WTC11 (cell line): Measurements from ENCODE around the gene SDK2. TPM values are rescaled to one million over a fixed set of nuclear protein-coding genes. Genes with fewer than 3 reads are reported as not detected.
A peak's percentile ranks its signal among the peaks of the same experiment; 100 is the strongest.

ENCODE experiments used
- ATAC-seq: fragments of 200-7000 bp; cut with Tn5 transposase; 2 replicates; pipeline ENCODE4 v1.10.0; 2021; ENCODE audit warnings: mild to moderate bottlenecking, moderate library complexity
- CTCF ChIA-PET: fragments of 300-600 bp; sonication (Branson Sonifier 250); formaldehyde crosslinking; loops from one replicate; lab custom pipeline; 2021; ENCODE audit warnings: antibody characterized with exemption; lab: Charles Lee
- POLR2A ChIA-PET: fragments of 350-600 bp; sonication (Branson Sonifier 250); formaldehyde crosslinking; loops from one replicate; lab custom pipeline; 2021; ENCODE audit warnings: antibody characterized with exemption; lab: Charles Lee
- DNase-seq: peaks from one replicate; pipeline ENCODE4 v3.0.0; 2021; ENCODE audit warnings: low spot score
- H3K27ac Mint-ChIP-seq: 2 replicates; pipeline ENCODE4 v1.8.0; 2021; ENCODE audit warnings: mixed read lengths
- H3K27me3 Mint-ChIP-seq: 2 replicates; pipeline ENCODE4 v1.8.0; 2021; ENCODE audit warnings: low read depth, mild to moderate bottlenecking, moderate library complexity, mixed read lengths
- H3K36me3 Mint-ChIP-seq: 2 replicates; pipeline ENCODE4 v1.8.0; 2021; ENCODE audit warnings: mixed read lengths
- H3K4me1 Mint-ChIP-seq: 2 replicates; pipeline ENCODE4 v1.8.0; 2022; ENCODE audit warnings: mixed read lengths
- H3K4me3 Mint-ChIP-seq: 2 replicates; pipeline ENCODE4 v1.8.0; 2021; ENCODE audit warnings: mild to moderate bottlenecking, moderate library complexity, mixed read lengths
- H3K9me3 Mint-ChIP-seq: 2 replicates; pipeline ENCODE4 v1.8.0; 2021; ENCODE audit warnings: mixed read lengths
- ATF1 ChIP-seq: sonication (generic); formaldehyde crosslinking; IDR thresholded peaks from 2 replicates; pipeline ENCODE4 v1.8.1; 2023; ENCODE audit warnings: mild to moderate bottlenecking, moderate library complexity, missing genetic modification reagents
- CBFB ChIP-seq: sonication (generic); formaldehyde crosslinking; IDR thresholded peaks from 2 replicates; pipeline ENCODE4 v1.8.1; 2022; ENCODE audit warnings: mild to moderate bottlenecking, low read depth, missing genetic modification reagents
- CREB1 ChIP-seq: sonication (generic); formaldehyde crosslinking; IDR thresholded peaks from 2 replicates; pipeline ENCODE4 v1.8.0; 2023; ENCODE audit warnings: mild to moderate bottlenecking, missing genetic modification reagents
- EMX1 ChIP-seq: fragments of 250-450 bp; sonication (Bioruptor Pico); IDR thresholded peaks from 2 replicates; pipeline ENCODE4 v1.8.0; 2021; ENCODE audit warnings: mild to moderate bottlenecking
- FOXK1 ChIP-seq: sonication (generic); formaldehyde crosslinking; IDR thresholded peaks from 2 replicates; pipeline ENCODE4 v1.8.0; 2022; ENCODE audit warnings: mild to moderate bottlenecking, moderate library complexity, missing genetic modification reagents
- NFYB ChIP-seq: sonication (generic); formaldehyde crosslinking; conservative IDR thresholded peaks from 2 replicates; pipeline ENCODE4 v1.8.0; 2022; ENCODE audit warnings: low read depth, missing genetic modification reagents
- NR1H2 ChIP-seq: sonication (generic); formaldehyde crosslinking; IDR thresholded peaks from 2 replicates; pipeline ENCODE4 v1.9.0; 2021; ENCODE audit warnings: mild to moderate bottlenecking, moderate library complexity, missing genetic modification reagents
- OVOL2 ChIP-seq: fragments of 250-450 bp; sonication (Bioruptor Pico); IDR thresholded peaks from 2 replicates; pipeline ENCODE4 v1.9.0; 2021; ENCODE audit warnings: mild to moderate bottlenecking, borderline replicate concordance
- SMAD4 ChIP-seq: sonication (generic); formaldehyde crosslinking; IDR thresholded peaks from 2 replicates; pipeline ENCODE4 v1.8.0; 2022; ENCODE audit warnings: mild to moderate bottlenecking, missing genetic modification reagents
- ZNF138 ChIP-seq: sonication (generic); formaldehyde crosslinking; conservative IDR thresholded peaks from 2 replicates; pipeline ENCODE4 v1.8.1; 2022; ENCODE audit warnings: mild to moderate bottlenecking, moderate library complexity, missing genetic modification reagents
- ZNF396 ChIP-seq: fragments of 250-450 bp; sonication (Bioruptor Pico); IDR thresholded peaks from 2 replicates; pipeline ENCODE4 v1.8.0; 2021; ENCODE audit warnings: mild to moderate bottlenecking, moderate library complexity, borderline replicate concordance
- total RNA-seq: library from RNA; stranded (reverse); gene quantifications from 3 replicates; pipeline ENCODE4 v1.2.3, GENCODE V29; 2021
- TF ChIP-seq, protein P1 (sequence below): sonication (generic); formaldehyde crosslinking; IDR thresholded peaks from 2 replicates; pipeline ENCODE4 v1.8.1; 2023; ENCODE audit warnings: mild to moderate bottlenecking, moderate library complexity, missing genetic modification reagents
- TF ChIP-seq, protein P2 (sequence below): sonication (generic); formaldehyde crosslinking; IDR thresholded peaks from 2 replicates; pipeline ENCODE4 v1.8.1; 2023; ENCODE audit warnings: mild to moderate bottlenecking, missing genetic modification reagents, borderline replicate concordance
- TF ChIP-seq, protein P3 (sequence below): sonication (generic); formaldehyde crosslinking; IDR thresholded peaks from 2 replicates; pipeline ENCODE4 v1.8.0; 2022; ENCODE audit warnings: missing genetic modification reagents
- TF ChIP-seq, protein P4 (sequence below): fragments of 250-450 bp; sonication (Bioruptor Pico); IDR thresholded peaks from 2 replicates; pipeline ENCODE4 v1.9.0; 2021; ENCODE audit warnings: mild to moderate bottlenecking, borderline replicate concordance
- TF ChIP-seq, protein P5 (sequence below): fragments of 250-450 bp; sonication (Bioruptor Pico); conservative IDR thresholded peaks from 2 replicates; pipeline ENCODE4 v1.9.0; 2021; ENCODE audit warnings: mild to moderate bottlenecking

The SDK2 gene
- total RNA-seq, 1 experiment from 2014 or later, result 14.8 TPM

DNA sequence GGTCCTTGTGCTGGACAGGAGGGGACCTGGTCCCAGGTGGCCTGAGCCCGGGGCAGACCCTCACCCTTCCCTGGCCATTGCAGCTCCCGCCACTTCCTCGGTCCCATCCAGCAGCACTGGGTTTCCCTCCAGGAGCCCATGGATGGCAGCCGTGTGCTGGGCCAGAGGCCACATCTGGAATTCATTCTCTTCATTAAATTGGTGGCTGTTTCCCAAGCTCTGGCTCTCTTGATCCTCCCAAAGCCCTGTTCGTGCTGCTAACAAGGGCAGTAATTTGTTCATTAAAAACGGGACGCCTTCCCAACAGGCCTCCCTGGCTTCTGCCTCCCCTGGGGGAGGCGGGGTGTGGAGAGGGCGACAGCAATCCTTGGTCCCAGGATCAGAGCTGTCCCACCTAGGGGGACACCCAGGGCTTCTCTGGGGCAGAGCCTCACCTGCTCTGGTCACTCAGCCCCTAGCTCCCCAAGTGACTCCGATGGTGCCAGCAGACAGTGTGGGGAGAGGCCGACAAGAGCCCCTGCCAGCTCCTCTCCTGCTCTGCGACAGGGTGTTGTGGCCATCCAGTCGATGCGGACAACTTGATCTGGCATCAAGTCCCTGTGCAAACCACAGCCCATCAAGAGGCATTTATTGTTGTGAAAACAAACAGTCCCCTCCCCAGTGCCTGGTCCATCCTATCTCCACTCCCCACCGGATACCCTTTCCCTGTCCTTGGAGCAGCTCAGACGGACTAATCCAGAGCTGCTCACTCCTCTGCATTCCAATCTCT lies 44.0 kb downstream of the SDK2 start:
- H3K27ac Mint-ChIP-seq, result peak overlapping the region; percentile 45; the same call in 1 of the 2 replicates
- H3K27me3 Mint-ChIP-seq, result no peaks in the 10 kb centered on the region
- ChIA-PET CTCF (interaction anchor here (0.8 to 1.0 kb wide), 3 partner anchors 14 to 121 kb away, joined by 3 read pairs; no protein-coding TSS in a partner anchor), POLR2A (no interaction called here)
- H3K36me3 Mint-ChIP-seq, result no peaks in the 10 kb centered on the region
- no peak for ATAC-seq
- H3K9me3 Mint-ChIP-seq, result no peaks in the 10 kb centered on the region
- peaks cover 16% of the 10 kb centered on the region for H3K4me1 Mint-ChIP-seq
- TF ChIP-seq ATF1 (CRISPR knock-in tag) (no peak), ZNF138 (CRISPR knock-in tag) (no peak)
- no peak for DNase-seq
- no peak overlapping the region for H3K4me3 Mint-ChIP-seq

DNA sequence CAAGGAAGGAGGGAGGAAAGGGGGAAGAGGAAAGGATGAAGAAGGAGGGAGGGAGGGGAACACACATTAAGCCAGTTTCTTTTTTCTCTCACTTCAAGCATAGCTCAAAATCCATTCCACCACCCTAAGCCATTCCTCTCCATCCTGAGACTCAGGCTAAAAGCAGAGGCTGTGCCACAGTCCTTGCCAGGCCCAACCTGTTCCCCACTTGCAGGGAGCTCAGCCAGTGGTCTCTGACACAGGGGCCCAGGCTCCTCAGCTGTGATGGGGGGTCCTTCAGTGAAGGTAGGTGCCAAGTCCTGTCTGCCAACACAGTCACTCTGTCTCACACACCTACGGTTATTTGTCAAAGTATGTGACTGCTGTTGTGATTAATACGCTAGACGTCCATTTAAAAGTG lies 44.6 kb downstream of the SDK2 start:
- Mint-ChIP-seq H3K27ac (no peak overlapping the region), H3K9me3 (no peaks in the 10 kb centered on the region), H3K27me3 (no peaks in the 10 kb centered on the region), H3K4me1 (peaks cover 9% of the 10 kb centered on the region), H3K4me3 (no peak overlapping the region), H3K36me3 (no peaks in the 10 kb centered on the region)
- ATAC-seq (no peak), DNase-seq (no peak)
- ChIA-PET CTCF (interaction anchor here (1.0 kb wide), 1 partner anchor 14 kb away, joined by 3 read pairs; no protein-coding TSS in a partner anchor), POLR2A (no interaction called here)
- TF ChIP-seq, protein P1, sequence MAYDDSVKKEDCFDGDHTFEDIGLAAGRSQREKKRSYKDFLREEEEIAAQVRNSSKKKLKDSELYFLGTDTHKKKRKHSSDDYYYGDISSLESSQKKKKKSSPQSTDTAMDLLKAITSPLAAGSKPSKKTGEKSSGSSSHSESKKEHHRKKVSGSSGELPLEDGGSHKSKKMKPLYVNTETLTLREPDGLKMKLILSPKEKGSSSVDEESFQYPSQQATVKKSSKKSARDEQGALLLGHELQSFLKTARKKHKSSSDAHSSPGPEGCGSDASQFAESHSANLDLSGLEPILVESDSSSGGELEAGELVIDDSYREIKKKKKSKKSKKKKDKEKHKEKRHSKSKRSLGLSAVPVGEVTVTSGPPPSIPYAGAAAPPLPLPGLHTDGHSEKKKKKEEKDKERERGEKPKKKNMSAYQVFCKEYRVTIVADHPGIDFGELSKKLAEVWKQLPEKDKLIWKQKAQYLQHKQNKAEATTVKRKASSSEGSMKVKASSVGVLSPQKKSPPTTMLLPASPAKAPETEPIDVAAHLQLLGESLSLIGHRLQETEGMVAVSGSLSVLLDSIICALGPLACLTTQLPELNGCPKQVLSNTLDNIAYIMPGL (CRISPR knock-in tag), result no peak
- TF ChIP-seq CREB1 (CRISPR knock-in tag), result no peak
- no peak for TF ChIP-seq ATF1 (CRISPR knock-in tag)
- TF ChIP-seq, protein P2, sequence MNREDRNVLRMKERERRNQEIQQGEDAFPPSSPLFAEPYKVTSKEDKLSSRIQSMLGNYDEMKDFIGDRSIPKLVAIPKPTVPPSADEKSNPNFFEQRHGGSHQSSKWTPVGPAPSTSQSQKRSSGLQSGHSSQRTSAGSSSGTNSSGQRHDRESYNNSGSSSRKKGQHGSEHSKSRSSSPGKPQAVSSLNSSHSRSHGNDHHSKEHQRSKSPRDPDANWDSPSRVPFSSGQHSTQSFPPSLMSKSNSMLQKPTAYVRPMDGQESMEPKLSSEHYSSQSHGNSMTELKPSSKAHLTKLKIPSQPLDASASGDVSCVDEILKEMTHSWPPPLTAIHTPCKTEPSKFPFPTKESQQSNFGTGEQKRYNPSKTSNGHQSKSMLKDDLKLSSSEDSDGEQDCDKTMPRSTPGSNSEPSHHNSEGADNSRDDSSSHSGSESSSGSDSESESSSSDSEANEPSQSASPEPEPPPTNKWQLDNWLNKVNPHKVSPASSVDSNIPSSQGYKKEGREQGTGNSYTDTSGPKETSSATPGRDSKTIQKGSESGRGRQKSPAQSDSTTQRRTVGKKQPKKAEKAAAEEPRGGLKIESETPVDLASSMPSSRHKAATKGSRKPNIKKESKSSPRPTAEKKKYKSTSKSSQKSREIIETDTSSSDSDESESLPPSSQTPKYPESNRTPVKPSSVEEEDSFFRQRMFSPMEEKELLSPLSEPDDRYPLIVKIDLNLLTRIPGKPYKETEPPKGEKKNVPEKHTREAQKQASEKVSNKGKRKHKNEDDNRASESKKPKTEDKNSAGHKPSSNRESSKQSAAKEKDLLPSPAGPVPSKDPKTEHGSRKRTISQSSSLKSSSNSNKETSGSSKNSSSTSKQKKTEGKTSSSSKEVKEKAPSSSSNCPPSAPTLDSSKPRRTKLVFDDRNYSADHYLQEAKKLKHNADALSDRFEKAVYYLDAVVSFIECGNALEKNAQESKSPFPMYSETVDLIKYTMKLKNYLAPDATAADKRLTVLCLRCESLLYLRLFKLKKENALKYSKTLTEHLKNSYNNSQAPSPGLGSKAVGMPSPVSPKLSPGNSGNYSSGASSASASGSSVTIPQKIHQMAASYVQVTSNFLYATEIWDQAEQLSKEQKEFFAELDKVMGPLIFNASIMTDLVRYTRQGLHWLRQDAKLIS (CRISPR knock-in tag), result no peak
- TF ChIP-seq OVOL2 (CRISPR knock-in tag), result no peak
- TF ChIP-seq FOXK1 (CRISPR knock-in tag), result no peak
- no peak for TF ChIP-seq SMAD4 (CRISPR knock-in tag)
- TF ChIP-seq EMX1 (CRISPR knock-in tag), result no peak
- TF ChIP-seq ZNF396 (CRISPR knock-in tag), result no peak
- TF ChIP-seq, protein P3, sequence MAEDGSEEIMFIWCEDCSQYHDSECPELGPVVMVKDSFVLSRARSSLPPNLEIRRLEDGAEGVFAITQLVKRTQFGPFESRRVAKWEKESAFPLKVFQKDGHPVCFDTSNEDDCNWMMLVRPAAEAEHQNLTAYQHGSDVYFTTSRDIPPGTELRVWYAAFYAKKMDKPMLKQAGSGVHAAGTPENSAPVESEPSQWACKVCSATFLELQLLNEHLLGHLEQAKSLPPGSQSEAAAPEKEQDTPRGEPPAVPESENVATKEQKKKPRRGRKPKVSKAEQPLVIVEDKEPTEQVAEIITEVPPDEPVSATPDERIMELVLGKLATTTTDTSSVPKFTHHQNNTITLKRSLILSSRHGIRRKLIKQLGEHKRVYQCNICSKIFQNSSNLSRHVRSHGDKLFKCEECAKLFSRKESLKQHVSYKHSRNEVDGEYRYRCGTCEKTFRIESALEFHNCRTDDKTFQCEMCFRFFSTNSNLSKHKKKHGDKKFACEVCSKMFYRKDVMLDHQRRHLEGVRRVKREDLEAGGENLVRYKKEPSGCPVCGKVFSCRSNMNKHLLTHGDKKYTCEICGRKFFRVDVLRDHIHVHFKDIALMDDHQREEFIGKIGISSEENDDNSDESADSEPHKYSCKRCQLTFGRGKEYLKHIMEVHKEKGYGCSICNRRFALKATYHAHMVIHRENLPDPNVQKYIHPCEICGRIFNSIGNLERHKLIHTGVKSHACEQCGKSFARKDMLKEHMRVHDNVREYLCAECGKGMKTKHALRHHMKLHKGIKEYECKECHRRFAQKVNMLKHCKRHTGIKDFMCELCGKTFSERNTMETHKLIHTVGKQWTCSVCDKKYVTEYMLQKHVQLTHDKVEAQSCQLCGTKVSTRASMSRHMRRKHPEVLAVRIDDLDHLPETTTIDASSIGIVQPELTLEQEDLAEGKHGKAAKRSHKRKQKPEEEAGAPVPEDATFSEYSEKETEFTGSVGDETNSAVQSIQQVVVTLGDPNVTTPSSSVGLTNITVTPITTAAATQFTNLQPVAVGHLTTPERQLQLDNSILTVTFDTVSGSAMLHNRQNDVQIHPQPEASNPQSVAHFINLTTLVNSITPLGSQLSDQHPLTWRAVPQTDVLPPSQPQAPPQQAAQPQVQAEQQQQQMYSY (CRISPR knock-in tag), result no peak
- TF ChIP-seq, protein P4, sequence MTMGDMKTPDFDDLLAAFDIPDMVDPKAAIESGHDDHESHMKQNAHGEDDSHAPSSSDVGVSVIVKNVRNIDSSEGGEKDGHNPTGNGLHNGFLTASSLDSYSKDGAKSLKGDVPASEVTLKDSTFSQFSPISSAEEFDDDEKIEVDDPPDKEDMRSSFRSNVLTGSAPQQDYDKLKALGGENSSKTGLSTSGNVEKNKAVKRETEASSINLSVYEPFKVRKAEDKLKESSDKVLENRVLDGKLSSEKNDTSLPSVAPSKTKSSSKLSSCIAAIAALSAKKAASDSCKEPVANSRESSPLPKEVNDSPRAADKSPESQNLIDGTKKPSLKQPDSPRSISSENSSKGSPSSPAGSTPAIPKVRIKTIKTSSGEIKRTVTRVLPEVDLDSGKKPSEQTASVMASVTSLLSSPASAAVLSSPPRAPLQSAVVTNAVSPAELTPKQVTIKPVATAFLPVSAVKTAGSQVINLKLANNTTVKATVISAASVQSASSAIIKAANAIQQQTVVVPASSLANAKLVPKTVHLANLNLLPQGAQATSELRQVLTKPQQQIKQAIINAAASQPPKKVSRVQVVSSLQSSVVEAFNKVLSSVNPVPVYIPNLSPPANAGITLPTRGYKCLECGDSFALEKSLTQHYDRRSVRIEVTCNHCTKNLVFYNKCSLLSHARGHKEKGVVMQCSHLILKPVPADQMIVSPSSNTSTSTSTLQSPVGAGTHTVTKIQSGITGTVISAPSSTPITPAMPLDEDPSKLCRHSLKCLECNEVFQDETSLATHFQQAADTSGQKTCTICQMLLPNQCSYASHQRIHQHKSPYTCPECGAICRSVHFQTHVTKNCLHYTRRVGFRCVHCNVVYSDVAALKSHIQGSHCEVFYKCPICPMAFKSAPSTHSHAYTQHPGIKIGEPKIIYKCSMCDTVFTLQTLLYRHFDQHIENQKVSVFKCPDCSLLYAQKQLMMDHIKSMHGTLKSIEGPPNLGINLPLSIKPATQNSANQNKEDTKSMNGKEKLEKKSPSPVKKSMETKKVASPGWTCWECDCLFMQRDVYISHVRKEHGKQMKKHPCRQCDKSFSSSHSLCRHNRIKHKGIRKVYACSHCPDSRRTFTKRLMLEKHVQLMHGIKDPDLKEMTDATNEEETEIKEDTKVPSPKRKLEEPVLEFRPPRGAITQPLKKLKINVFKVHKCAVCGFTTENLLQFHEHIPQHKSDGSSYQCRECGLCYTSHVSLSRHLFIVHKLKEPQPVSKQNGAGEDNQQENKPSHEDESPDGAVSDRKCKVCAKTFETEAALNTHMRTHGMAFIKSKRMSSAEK (CRISPR knock-in tag), result no peak
- TF ChIP-seq NR1H2 (CRISPR knock-in tag), result no peak
- TF ChIP-seq, protein P5, sequence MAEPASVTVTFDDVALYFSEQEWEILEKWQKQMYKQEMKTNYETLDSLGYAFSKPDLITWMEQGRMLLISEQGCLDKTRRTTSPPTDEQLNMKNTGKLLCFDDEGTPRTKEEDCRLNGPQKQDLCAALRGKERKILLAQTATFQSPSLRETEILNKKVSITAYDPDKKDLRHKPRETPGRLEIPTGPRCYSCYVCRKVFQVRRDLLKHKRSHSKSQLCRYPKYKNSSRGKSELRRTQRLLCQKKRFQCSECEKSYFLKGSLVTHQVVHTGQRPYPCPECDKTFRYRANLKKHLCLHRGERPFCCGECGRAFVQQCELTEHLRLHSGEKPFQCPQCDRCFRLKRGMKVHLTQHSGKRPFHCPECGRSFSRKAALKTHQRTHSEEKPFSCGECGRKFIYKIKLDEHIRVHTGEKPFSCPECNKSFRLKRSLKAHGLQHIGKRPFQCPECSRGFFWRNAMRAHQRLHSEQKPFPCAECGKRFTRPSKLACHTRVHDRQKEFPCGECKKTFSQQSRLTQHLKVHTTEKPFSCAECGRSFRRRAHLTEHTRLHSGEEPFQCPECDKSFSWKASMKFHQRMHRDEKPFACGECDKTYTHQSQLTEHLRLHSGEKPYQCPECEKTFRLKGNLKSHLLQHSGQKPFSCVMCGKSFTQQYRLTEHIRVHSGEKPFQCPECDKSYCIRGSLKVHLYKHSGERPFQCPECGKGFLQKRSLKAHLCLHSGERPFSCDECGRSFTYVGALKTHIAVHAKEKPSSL, result no peak
- no peak for TF ChIP-seq NFYB (CRISPR knock-in tag)
- TF ChIP-seq CBFB, result no peak
